Upper lobe of left lung (tissue), 4 donors: ENCODE data around the gene PROM2.

Experiments
- CTCF ChIP-seq, 6 experiments: fragments of 450-650 bp in 4 of 6; fragments of 200-600 bp in 2 of 6; sonication (generic) in 2 of 6; IDR thresholded peaks; one replicate each; pipeline ENCODE4 v1.5.1; 2016 to 2019; ENCODE audit warnings: antibody characterized with exemption in 6 of 6
- POLR2A ChIP-seq, 4 donors: fragments of 450-650 bp; IDR thresholded peaks; one replicate each; pipeline ENCODE4 v1.5.1; 2016 to 2017; ENCODE audit warnings: antibody characterized with exemption in 4 of 4, mild to moderate bottlenecking in 2 of 4
- POLR2AphosphoS5 ChIP-seq, 2 donors: sonication (generic); formaldehyde crosslinking; IDR thresholded peaks; one replicate each; pipeline ENCODE4 v1.5.1; 2017; ENCODE audit warnings: antibody characterized with exemption in 2 of 2

DNA sequence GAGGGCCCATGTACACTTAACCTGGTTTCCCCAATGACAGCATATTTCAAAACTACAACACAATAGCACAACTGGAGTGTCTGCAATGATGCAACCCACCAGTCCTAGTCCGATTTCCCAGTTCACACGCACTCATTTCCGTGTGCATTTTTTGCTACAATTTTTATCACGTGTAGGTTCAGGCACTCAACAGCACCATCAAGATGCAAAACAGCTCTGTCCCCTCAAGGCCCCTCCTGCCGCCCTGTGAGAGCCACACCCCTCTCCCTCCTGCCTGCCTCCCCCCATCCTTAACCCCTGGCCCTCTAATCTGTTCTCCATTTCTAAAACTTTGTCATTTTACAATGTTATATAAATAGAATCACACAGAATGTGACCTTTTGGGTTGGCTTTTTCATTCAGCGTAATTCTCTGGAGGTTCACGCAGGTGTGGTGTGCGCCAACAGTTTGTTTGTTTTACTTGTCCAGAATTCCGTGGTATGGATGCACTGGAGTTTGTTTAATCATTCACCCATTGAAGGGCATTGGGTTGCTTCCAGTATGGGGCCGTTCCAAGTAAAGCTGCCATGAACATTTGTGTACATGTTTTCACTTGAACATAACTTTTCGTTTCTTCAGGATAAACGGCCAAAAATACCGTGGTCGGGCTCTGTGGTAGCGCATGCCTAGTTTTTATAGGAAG lies 31.3 kb downstream of the PROM2 start:
- TF ChIP-seq POLR2AphosphoS5 (IDR thresholded peaks at IDR 0.05) = no peak
- TF ChIP-seq CTCF (IDR thresholded peaks at IDR 0.05) = no peak
- TF ChIP-seq POLR2A (IDR thresholded peaks at IDR 0.05) = no peak
